ENCODE results near the gene SRRM4.

The SRRM4 gene

GRCh38 chr12:119206348-119207062 lies 225.2 kb downstream of the SRRM4 start:
- no peak for DNase-seq

DNA sequence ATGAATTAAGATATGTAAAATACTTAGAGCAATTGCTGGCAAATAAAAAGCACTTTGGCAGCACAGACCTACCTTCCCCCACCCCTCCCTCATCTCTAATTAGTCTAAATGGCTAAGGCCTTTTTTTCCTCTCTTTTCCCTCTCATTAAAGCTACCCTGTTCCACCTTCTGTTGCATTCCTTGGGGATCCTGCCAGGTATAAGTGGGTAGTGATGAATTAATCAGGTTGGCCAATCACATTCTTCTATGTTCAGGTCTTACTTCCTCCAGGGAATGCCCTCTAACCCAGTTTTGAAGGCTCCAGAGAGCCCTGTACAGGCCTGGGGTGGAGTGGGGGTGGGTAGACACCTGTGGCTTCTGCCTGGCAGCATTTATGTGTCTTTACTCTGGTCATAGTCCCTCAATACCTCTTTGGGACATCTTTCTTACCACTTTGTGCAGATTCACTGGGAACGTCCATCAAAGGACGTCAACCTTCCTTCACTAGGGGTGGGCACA lies 225.8 kb downstream of the SRRM4 start:
- DNase-seq: peak; percentile 42

GRCh38 chr12:119208626-119209061 lies 227.3 kb downstream of the SRRM4 start:
- DNase-seq: peak; percentile 5

GRCh38 chr12:119211884-119212283 lies 230.5 kb downstream of the SRRM4 start:
- no peak for DNase-seq

All from NCI-H2171 (cell line).